Measurements from ENCODE around the gene SLC9A2.

SLC9A2 gene

DNA sequence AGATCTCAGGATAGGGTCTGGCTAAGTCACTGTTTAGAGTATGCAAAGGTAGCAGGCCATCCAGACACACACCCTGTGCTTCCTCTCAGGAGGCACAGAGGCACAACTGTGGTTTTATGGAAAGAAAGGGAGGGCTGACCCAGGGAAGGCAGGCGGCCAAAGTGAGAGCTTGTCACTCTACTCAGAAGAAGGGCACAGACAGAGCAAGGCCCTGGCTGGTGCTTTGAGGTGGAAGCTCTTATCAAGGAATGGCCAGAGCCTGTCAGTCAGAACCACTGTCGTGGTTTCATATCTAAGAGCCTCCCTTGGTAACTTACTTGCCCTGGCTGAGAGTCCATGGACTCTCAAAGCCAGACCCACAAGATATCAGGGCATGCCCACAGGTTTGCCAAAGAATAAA, 40.7 kb downstream of the SLC9A2 start:
- TF ChIP-seq CTCF (IDR thresholded peaks at IDR 0.05) = no peak
- H3K4me3 ChIP-seq = no peak overlapping the region
- H3K27ac ChIP-seq = no peak overlapping the region
- DNase-seq (ENCODE audit: low spot score) = no peak

GRCh38 chr2:102660574-102660973, 41.2 kb downstream of the SLC9A2 start:
- TF ChIP-seq CTCF (IDR thresholded peaks at IDR 0.05) = no peak
- no peak overlapping the region for H3K27ac ChIP-seq
- no peak for DNase-seq (ENCODE audit: low spot score)
- H3K4me3 ChIP-seq = no peak overlapping the region

DNA sequence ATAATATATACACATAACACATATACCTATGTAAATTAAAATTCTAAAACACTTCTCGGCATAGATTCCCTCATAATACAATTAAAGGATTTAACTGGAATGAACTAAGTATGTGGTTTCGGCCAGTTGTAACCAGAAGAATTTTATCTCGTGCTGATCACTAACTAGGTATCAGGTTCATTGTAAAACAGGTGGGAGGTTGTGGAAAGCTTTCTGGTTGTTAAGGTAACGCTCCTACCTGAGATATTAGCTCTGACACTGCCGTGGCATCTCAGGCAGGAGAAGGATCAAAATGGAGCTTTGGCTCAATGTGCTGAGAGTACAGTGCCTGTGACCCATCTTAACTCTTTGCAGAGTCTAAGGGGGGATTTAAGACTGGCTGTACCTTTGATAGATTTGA, 42.5 kb downstream of the SLC9A2 start:
- DNase-seq (ENCODE audit: low spot score) = no peak
- TF ChIP-seq CTCF (IDR thresholded peaks at IDR 0.05) = no peak
- H3K27ac ChIP-seq = no peak overlapping the region
- no peak overlapping the region for H3K4me3 ChIP-seq

DNA sequence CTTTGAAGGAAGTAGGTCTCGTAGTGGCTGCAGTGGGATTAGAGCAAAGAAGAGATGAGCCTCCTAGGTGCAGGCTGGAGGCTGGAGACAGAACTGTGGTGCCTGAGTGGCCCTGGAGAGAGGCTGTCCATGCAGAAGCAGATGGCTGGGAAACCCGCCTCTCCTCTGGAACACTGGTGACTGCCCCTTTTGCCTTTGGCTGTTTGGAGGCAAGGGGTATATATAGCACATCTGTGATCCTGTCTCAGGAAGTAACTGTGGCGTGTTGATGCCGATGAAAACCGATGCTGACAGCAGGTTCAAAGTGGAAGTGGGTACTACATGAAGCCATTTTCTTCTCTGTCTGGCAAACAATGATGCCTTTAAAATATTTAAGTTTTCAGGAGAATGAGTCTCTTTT, 43.5 kb downstream of the SLC9A2 start:
- no peak for TF ChIP-seq CTCF (IDR thresholded peaks at IDR 0.05)
- no peak for DNase-seq (ENCODE audit: low spot score)
- Histone ChIP-seq H3K27ac (no peak overlapping the region), H3K4me3 (no peak overlapping the region)

DNA sequence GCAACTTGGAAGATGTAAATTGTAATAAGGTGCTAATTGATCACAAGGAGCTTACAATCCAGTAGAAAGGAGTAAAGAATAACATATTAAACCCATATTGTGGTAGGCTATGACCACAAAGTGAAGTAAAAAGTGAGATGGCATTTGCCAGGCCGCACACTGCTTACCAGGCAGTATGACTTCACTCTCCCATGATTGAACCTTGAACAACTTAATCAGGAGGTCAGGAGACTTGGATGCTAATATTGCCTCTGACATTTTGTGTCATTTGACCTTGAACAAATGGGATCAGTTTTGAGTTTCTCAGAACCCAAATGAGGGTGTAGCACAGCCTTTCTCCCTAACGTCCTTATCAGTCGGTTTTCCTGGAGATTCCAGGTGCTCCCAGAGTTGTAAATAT, 44.0 kb downstream of the SLC9A2 start:
- no peak for TF ChIP-seq CTCF (IDR thresholded peaks at IDR 0.05)
- no peak for DNase-seq (ENCODE audit: low spot score)
- Histone ChIP-seq H3K27ac (no peak overlapping the region), H3K4me3 (no peak overlapping the region)

DNA sequence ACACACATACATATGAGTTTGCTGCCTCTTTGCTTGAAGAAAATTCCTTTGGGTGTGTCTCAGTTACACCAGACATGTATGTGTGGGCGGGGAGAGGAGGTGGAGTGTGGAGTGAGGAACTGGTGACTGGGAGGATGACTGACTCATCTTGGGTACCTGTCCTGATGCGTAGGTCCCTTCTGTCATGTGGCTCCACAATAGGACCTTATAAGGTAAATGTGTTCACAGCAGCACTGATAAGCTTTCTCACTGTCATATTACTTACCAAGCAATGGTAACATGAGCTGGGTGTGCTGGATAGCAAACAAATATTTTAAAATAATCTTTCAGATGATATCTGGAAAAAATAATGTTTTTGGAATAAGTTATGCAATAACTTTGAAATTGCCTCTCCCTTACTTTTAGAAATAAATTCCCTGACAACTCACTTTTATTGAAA, 45.1 kb downstream of the SLC9A2 start:
- TF ChIP-seq CTCF (IDR thresholded peaks at IDR 0.05) = no peak
- Histone ChIP-seq H3K27ac (no peak overlapping the region), H3K4me3 (no peak overlapping the region)
- no peak for DNase-seq (ENCODE audit: low spot score)

DNA sequence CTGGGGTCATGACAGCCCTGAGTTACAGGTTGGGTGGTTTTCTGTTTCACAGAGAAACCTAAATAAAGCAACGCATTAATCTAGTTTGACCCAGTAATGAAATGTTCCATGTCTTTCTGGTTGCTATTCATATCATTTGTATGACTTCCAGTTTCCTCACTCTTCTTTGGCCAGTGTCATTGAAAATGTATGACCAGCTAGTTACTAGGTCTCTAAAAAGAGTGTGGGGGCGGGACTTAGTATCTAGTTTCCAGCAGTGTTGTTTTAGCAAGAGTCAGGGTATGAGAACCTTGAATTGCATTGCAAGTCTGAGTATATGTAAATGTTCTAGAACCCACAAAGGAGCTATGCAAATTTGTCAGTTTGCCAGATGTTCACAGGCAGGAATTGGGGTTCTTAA, 47.7 kb downstream of the SLC9A2 start:
- H3K4me3 ChIP-seq = no peak overlapping the region
- TF ChIP-seq CTCF (IDR thresholded peaks at IDR 0.05) = no peak
- no peak overlapping the region for H3K27ac ChIP-seq
- no peak for DNase-seq (ENCODE audit: low spot score)
